Bronchial smooth muscle cell (primary cell): ENCODE data around the gene TRPV2. TPM values are rescaled to one million over a fixed set of nuclear protein-coding genes. Genes with fewer than 3 reads are reported as not detected.

Source experiments
- total RNA-seq: library from RNA; depleted of rRNA; stranded (reverse); fragments of >200 nt; gene quantifications from 2 replicates; pipeline ENCODE4 v1.2.1, GENCODE V29; 2014

The TRPV2 gene, protein sequence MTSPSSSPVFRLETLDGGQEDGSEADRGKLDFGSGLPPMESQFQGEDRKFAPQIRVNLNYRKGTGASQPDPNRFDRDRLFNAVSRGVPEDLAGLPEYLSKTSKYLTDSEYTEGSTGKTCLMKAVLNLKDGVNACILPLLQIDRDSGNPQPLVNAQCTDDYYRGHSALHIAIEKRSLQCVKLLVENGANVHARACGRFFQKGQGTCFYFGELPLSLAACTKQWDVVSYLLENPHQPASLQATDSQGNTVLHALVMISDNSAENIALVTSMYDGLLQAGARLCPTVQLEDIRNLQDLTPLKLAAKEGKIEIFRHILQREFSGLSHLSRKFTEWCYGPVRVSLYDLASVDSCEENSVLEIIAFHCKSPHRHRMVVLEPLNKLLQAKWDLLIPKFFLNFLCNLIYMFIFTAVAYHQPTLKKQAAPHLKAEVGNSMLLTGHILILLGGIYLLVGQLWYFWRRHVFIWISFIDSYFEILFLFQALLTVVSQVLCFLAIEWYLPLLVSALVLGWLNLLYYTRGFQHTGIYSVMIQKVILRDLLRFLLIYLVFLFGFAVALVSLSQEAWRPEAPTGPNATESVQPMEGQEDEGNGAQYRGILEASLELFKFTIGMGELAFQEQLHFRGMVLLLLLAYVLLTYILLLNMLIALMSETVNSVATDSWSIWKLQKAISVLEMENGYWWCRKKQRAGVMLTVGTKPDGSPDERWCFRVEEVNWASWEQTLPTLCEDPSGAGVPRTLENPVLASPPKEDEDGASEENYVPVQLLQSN
- total RNA-seq = 63.0 and 71.9 TPM in 2 replicates

GRCh38 chr17:16415031-16415924 lies at the start of gene TRPV2:
TRPV2 (plus strand) TSS chr17:16415571; CDS start chr17:16417669, 2,098 bp downstream.

GRCh38 chr17:16380640-16381495 lies 34.5 kb upstream of the TRPV2 start, which contains the start of gene UBB:
UBB (plus strand) TSS chr17:16381091; CDS start chr17:16381908, 817 bp downstream.

Other genes starting within 250 kb of the TRPV2 start
- 57.8 and 69.3 TPM in 2 replicates for gene NCOR1, start 200.0 kb upstream of the TRPV2 start, total RNA-seq
- gene PIGL, start 198.4 kb upstream of the TRPV2 start, total RNA-seq = 17.2 and 19.1 TPM in 2 replicates
- gene CENPV, start 62.1 kb upstream of the TRPV2 start, total RNA-seq = 4.5 and 6.5 TPM in 2 replicates
- 3,737 and 5,507 TPM in 2 replicates for gene UBB, start 34.5 kb upstream of the TRPV2 start, total RNA-seq
- 1.4 and 2.7 TPM in 2 replicates for gene LRRC75A, start 76.6 kb downstream of the TRPV2 start, total RNA-seq
- 5.4 and 5.8 TPM in 2 replicates for gene ZNF287, start 153.6 kb downstream of the TRPV2 start, total RNA-seq
- 4.2 and 4.9 TPM in 2 replicates for gene ZNF624, start 238.3 kb downstream of the TRPV2 start, total RNA-seq